ENCODE data around the gene RADIL.
"Not testable (repeated sequence)": the region's sequence is repeated elsewhere in the genome, so short reads cannot be mapped to it uniquely, and the experiment has no call there.

Gene RADIL

GRCh38 chr7:4883372-4884144 is at the start of gene RADIL:
RADIL (minus strand) TSS chr7:4883716; CDS start chr7:4878139, 5,577 bp downstream.
- FAIRE-seq = no peak

GRCh38 chr7:4931943-4932342 is 48.4 kb upstream of the RADIL start:
- FAIRE-seq (no peak), DNase-seq (ENCODE audit: low spot score) (peak; percentile 25)

More at GRCh38 chr7:4883372-4884144, at the start of gene RADIL:
- DNase-seq (ENCODE audit: low spot score) = no peak

GRCh38 chr7:4929005-4929404 is 45.5 kb upstream of the RADIL start:
- DNase-seq (ENCODE audit: low spot score) (no peak), FAIRE-seq (no peak)

- FAIRE-seq (no peak), DNase-seq (ENCODE audit: low spot score) (no peak)
Observed at GRCh38 chr7:4928445-4928844, 44.9 kb upstream of the RADIL start.

GRCh38 chr7:4919969-4920766 is 36.7 kb upstream of the RADIL start:
- FAIRE-seq = no peak

GRCh38 chr7:4916113-4916512 is 32.6 kb upstream of the RADIL start:
- FAIRE-seq (no peak), DNase-seq (ENCODE audit: low spot score) (no peak)

More at GRCh38 chr7:4919969-4920766, 36.7 kb upstream of the RADIL start:
- DNase-seq (ENCODE audit: low spot score) = no peak

- no peak for DNase-seq (ENCODE audit: low spot score)
- no peak for FAIRE-seq
Observed at GRCh38 chr7:4911111-4911828, 27.8 kb upstream of the RADIL start.

- FAIRE-seq = no peak
- no peak for DNase-seq (ENCODE audit: low spot score)
Observed at GRCh38 chr7:4906682-4907081, 23.2 kb upstream of the RADIL start.

GRCh38 chr7:4905171-4905570 is 21.7 kb upstream of the RADIL start:
- no peak for FAIRE-seq

GRCh38 chr7:4904346-4904745 is 20.8 kb upstream of the RADIL start:
- FAIRE-seq (no peak), DNase-seq (ENCODE audit: low spot score) (no peak)

More at GRCh38 chr7:4905171-4905570, 21.7 kb upstream of the RADIL start:
- no peak for DNase-seq (ENCODE audit: low spot score)

- DNase-seq (ENCODE audit: low spot score) (no peak), FAIRE-seq (no peak)
Observed at GRCh38 chr7:4895766-4896165, 12.2 kb upstream of the RADIL start.

GRCh38 chr7:4894482-4894881 is 11.0 kb upstream of the RADIL start:
- DNase-seq (ENCODE audit: low spot score) = no peak
- FAIRE-seq = no peak

- FAIRE-seq = no peak
- DNase-seq (ENCODE audit: low spot score) = no peak
Observed at GRCh38 chr7:4893929-4894475, 10.5 kb upstream of the RADIL start.

GRCh38 chr7:4893188-4893587 is 9.7 kb upstream of the RADIL start:
- not testable (repeated sequence) for FAIRE-seq

GRCh38 chr7:4891522-4891921 is 8.0 kb upstream of the RADIL start:
- not testable (repeated sequence) for DNase-seq (ENCODE audit: low spot score); FAIRE-seq

More at GRCh38 chr7:4893188-4893587, 9.7 kb upstream of the RADIL start:
- not testable (repeated sequence) for DNase-seq (ENCODE audit: low spot score)

- FAIRE-seq = no peak
- DNase-seq (ENCODE audit: low spot score) = no peak
Observed at GRCh38 chr7:4889682-4890081, 6.2 kb upstream of the RADIL start.

GRCh38 chr7:4888161-4888560 is 4.6 kb upstream of the RADIL start:
- no peak for DNase-seq (ENCODE audit: low spot score)
- no peak for FAIRE-seq

GRCh38 chr7:4886671-4887070 is 3.2 kb upstream of the RADIL start:
- DNase-seq (ENCODE audit: low spot score) (no peak), FAIRE-seq (no peak)

GRCh38 chr7:4885317-4885807 is 1.8 kb upstream of the RADIL start:
- DNase-seq (ENCODE audit: low spot score) (no peak), FAIRE-seq (no peak)

GRCh38 chr7:4884164-4884563 is 648 bp upstream of the RADIL start:
- DNase-seq (ENCODE audit: low spot score) (no peak), FAIRE-seq (no peak)

- no peak for FAIRE-seq
- DNase-seq (ENCODE audit: low spot score) = no peak
Observed at GRCh38 chr7:4883033-4883371, 514 bp downstream of the RADIL start.

Data from RCC 7860 (cell line).